HG02798 (cell line): Measurements from ENCODE around the gene GPC3.
"Not testable (repeated sequence)": the region's sequence is repeated elsewhere in the genome, so short reads cannot be mapped to it uniquely, and the experiment has no call there.

Experiments
- ATAC-seq: cut with Tn5 transposase; IDR thresholded peaks from one replicate; pipeline ENCODE4 v1.9.1; 2021; ENCODE audit warnings: mild to moderate bottlenecking; ENCODE audit not compliant: unreplicated experiment, poor library complexity

GPC3 gene

GRCh38 chrX:133907606-133908005, 77.8 kb downstream of the GPC3 start:
- ATAC-seq = no peak

GRCh38 chrX:133905305-133905704, 80.1 kb downstream of the GPC3 start:
- ATAC-seq = no peak

GRCh38 chrX:133897593-133898163, 87.7 kb downstream of the GPC3 start:
- no peak for ATAC-seq

GRCh38 chrX:133892337-133892736, 93.1 kb downstream of the GPC3 start:
- ATAC-seq = no peak

GRCh38 chrX:133888984-133889383, 96.4 kb downstream of the GPC3 start:
- ATAC-seq = no peak

- ATAC-seq = not testable (repeated sequence)
These were observed 97.3 kb downstream of the GPC3 start for GRCh38 chrX:133888084-133888483.

- no peak for ATAC-seq
These were observed 100.7 kb downstream of the GPC3 start for GRCh38 chrX:133884430-133885394.

GRCh38 chrX:133881893-133882292, 103.5 kb downstream of the GPC3 start:
- ATAC-seq = no peak

- ATAC-seq = no peak
These were observed 104.4 kb downstream of the GPC3 start for GRCh38 chrX:133881007-133881406.

- no peak for ATAC-seq
These were observed 105.4 kb downstream of the GPC3 start for GRCh38 chrX:133880032-133880443.

GRCh38 chrX:133878710-133879109, 106.7 kb downstream of the GPC3 start:
- ATAC-seq = no peak

GRCh38 chrX:133876646-133877045, 108.7 kb downstream of the GPC3 start:
- ATAC-seq = no peak

GRCh38 chrX:133869270-133869669, 116.1 kb downstream of the GPC3 start:
- ATAC-seq = no peak

- ATAC-seq = no peak
These were observed 116.7 kb downstream of the GPC3 start for GRCh38 chrX:133868682-133869081.

- no peak for ATAC-seq
These were observed 117.1 kb downstream of the GPC3 start for GRCh38 chrX:133868250-133868649.

GRCh38 chrX:133865761-133866471, 119.5 kb downstream of the GPC3 start:
- no peak for ATAC-seq

- ATAC-seq = no peak
These were observed 121.2 kb downstream of the GPC3 start for GRCh38 chrX:133864236-133864635.

GRCh38 chrX:133859860-133860259, 125.5 kb downstream of the GPC3 start:
- no peak for ATAC-seq

- ATAC-seq = no peak
These were observed 126.1 kb downstream of the GPC3 start for GRCh38 chrX:133859336-133859735.

- no peak for ATAC-seq
These were observed 127.6 kb downstream of the GPC3 start for GRCh38 chrX:133857640-133858269.

GRCh38 chrX:133856819-133857218, 128.6 kb downstream of the GPC3 start:
- no peak for ATAC-seq
